ENCODE results near the gene MED1.
"Not testable (repeated sequence)": the region's sequence is repeated elsewhere in the genome, so short reads cannot be mapped to it uniquely, and the experiment has no call there.

MED1 gene

DNA sequence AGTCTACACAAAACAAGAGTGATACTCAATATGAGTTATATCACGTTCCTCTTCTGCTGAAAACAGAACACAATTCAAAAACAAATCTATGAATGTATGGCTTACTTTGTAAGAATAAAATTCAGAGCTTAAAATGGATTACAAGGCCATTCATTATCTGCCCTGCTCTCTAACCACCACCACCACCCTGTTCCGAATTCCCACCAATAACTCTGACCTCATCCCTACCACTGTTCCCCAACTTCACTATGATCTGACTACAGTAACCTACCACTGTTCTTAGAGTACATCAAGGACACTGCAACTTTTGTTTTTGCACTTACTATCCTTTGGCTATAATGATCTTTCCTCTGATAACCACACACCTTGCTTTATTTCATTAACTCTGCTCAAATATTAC, 70.9 kb downstream of the MED1 start:
- FAIRE-seq = no peak
- TF ChIP-seq CTCF (IDR thresholded peaks at IDR 0.05; ENCODE audit: insufficient read depth, missing control alignments) = no peak
- DNase-seq (ENCODE audit: insufficient read length, low spot score) = no peak

DNA sequence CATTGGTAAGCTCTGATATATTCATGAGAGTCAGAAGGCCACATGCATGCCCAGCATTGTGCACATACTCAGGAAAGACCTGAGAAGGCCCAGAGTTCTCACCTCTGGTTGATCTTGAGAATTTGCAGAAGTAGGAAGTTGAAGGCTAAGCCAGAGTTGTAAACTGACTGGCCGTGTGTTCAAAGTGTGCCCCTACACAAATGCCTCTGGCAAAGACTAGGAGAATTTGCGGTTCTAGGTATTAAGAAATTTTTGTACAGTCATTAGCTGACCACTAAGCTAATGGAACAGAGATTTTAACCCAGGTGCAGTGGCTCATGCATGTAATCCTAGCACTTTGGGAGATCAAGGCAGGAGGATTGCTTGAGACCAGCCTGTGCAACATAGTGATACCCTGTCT, 74.6 kb downstream of the MED1 start:
- FAIRE-seq = no peak
- DNase-seq (ENCODE audit: insufficient read length, low spot score) = no peak

DNA sequence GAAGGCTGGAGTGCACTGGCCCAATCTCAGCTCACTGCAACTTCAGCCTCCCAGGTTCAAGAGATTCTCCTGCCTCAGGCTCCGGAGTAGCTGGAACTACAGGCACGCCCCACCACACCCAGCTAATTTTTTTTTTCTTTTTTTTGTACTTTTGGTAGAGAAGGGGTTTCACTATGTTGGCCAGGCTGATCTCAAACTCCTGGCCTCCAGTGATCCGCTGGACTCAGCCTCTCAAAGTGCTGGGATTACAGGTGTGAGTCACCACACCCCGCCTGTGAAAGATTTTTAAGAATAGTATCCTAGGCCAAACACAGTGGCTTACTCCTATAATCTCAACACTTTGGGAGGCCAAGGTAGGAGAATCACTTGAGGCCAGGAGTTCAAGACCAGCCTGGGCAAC, 83.3 kb downstream of the MED1 start:
- DNase-seq (ENCODE audit: insufficient read length, low spot score); FAIRE-seq: not testable (repeated sequence)

More for the DNA sequence above, 74.6 kb downstream of the MED1 start:
- no peak for TF ChIP-seq CTCF (IDR thresholded peaks at IDR 0.05; ENCODE audit: insufficient read depth, missing control alignments)

DNA sequence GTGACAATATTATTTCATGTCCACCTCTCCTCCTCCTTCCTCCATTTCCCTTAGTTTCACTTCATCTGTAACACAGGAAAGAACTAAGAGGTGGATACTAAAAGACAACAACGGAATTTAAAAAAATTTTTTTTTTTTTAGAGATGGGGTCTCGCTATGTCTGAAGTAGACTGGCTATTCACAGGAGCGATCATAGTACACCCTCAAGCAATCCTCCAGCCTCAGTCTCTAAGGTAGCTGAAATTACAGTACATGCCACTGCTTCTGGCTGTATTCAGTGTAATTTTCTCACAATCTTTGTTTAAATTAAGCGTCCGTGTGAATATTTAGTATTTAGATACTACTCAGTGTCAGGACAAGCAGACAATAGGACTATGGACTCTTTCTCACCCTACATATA, 85.2 kb downstream of the MED1 start:
- FAIRE-seq = no peak
- no peak for TF ChIP-seq CTCF (IDR thresholded peaks at IDR 0.05; ENCODE audit: insufficient read depth, missing control alignments)
- DNase-seq (ENCODE audit: insufficient read length, low spot score) = no peak

GRCh38 chr17:39365242-39365641, 85.8 kb downstream of the MED1 start:
- no peak for TF ChIP-seq CTCF (IDR thresholded peaks at IDR 0.05; ENCODE audit: insufficient read depth, missing control alignments)
- DNase-seq (ENCODE audit: insufficient read length, low spot score) (no peak), FAIRE-seq (no peak)

DNA sequence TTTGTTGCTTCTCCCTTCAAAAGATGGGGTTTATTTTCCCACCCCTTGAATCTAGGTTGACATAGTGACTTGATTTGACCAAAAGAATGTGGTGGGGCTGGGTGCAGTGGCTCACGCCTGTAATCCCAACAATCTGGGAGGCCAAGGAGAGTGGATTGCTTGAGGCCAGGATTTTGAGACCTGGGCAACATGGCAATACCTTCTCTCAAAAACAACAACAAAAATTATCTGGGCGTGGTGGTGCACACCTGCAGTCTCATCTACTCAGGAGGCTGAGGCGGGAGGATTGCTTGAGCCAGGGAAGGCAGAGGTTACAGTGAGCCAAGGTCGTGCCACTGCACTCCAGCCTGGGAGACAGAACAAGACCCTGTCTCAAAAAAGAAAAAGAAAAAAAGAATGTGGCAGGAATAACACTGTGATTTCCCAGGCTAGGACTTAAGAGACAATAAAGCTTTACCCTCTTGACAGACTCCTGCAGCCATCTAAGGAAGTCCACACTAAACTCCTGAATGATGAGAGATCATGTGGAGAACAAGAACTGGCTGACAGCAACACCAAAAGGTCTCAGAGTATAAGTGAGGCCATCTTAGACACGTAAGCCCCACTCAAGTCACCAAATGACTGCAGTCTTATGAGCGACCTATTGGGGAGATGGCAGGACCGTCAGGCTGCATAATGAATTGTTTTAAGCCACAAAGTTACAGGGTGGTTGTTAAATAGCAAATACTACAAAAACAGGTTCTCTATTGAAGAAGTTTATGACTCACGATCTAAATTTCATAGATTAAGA, 86.6 kb downstream of the MED1 start:
- no peak for FAIRE-seq
- no peak for DNase-seq (ENCODE audit: insufficient read length, low spot score)
- no peak for TF ChIP-seq CTCF (IDR thresholded peaks at IDR 0.05; ENCODE audit: insufficient read depth, missing control alignments)

GRCh38 chr17:39361064-39361463, 90.0 kb downstream of the MED1 start:
- FAIRE-seq = no peak
- no peak for DNase-seq (ENCODE audit: insufficient read length, low spot score)
- TF ChIP-seq CTCF (IDR thresholded peaks at IDR 0.05; ENCODE audit: insufficient read depth, missing control alignments) = no peak
